M059J (cell line): Measurements from ENCODE around the gene CASP5. TPM values are rescaled to one million over a fixed set of nuclear protein-coding genes. Genes with fewer than 3 reads are reported as not detected.
A peak's percentile ranks its signal among the peaks of the same experiment; 100 is the strongest.
"Not testable (repeated sequence)": the region's sequence is repeated elsewhere in the genome, so short reads cannot be mapped to it uniquely, and the experiment has no call there.

Experiments used
- DNase-seq: peaks from one replicate; pipeline ENCODE4 v3.0.0-alpha.2; 2012; ENCODE audit warnings: low read depth
- total RNA-seq: library from RNA; depleted of rRNA; stranded (reverse); fragments of >200 nt; shearing (Covaris generic); gene quantifications from 2 replicates; pipeline ENCODE4 v1.2.3, GENCODE V29; 2014; rRNA removed

CASP5 gene
- not detected in 2 replicates for total RNA-seq

DNA sequence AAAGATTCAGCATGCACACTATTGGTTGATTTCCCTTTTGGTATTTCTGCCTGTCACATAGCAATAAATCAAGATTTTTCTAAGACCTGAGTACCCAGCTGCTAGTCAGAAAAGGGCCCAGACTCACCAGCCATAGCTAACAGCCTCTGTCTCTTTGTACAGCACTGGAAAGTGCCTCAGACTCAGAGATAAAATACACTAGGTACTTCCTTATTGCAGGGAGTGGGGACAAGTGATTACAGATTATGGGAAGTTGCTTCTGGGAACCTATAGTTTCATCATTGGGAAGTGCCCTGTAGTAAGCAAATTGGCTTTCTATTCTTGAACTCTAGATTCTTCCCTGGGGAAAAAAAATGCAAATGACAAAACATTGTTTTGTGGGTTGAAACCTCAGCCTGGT lies at the start of gene CASP5:
Gene CASP5, minus strand, starts transcription at position 166 of the 400 bp plus-strand sequence. Its CDS starts 32 bp downstream, at position 134.
- no peak for DNase-seq

GRCh38 chr11:105072080-105072479 lies 49.1 kb upstream of the CASP5 start:
- not testable (repeated sequence) for DNase-seq

DNA sequence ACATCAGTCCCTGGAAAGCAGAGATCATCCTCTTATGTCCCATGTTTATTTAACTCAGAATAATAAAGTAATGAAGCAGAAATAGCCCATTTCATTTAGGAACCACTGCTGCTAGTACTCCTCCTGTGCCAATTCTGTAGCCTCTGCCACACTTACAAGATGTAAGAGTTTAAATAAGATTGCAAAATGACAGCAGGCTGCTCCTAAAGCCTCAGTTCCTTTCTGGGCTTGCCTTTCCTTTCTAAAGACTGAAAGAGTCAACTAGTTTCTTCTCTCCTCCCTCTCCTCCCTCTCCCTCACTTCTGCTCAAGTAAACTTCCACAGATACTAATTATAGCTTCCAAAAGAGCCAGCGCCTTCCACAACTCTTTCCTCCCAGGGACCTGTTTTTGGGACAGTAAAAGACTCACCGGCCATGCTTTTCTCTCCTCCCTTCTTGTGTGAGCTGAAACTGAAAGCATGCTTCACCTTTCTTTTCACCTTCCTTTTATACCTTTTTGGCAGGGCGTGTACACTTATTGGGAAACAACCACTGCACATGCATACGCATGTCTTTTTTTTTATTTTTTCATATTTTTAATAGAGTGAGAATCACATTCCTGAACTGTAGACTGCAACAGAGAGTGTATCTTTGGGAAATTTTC lies 48.2 kb upstream of the CASP5 start:
- no peak for DNase-seq

DNA sequence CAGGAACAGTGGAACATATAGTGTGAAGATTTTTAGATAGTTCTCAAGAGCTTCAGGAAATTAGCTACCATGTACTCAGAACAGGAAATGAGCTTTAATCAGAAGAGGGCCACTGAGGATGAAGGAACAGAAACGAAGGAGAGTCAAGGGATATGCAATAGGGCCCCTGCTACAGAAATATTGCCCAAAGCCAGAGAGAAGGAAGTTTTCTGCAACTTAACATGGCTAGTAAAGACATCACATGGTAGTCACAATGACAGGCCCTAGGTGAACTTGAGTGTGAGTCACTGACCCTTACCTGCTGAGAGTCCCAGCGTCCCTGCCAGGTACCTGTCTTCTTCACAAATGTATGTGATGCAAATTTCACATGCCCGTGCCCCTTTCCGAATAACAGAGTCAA lies 47.3 kb upstream of the CASP5 start:
- DNase-seq: no peak

- peak; percentile 45 for DNase-seq
Observed at GRCh38 chr11:105069749-105070148, 46.8 kb upstream of the CASP5 start.

GRCh38 chr11:105063245-105063941 lies 40.4 kb upstream of the CASP5 start:
- not testable (repeated sequence) for DNase-seq

GRCh38 chr11:105057432-105057831 lies 34.5 kb upstream of the CASP5 start:
- DNase-seq: no peak

DNA sequence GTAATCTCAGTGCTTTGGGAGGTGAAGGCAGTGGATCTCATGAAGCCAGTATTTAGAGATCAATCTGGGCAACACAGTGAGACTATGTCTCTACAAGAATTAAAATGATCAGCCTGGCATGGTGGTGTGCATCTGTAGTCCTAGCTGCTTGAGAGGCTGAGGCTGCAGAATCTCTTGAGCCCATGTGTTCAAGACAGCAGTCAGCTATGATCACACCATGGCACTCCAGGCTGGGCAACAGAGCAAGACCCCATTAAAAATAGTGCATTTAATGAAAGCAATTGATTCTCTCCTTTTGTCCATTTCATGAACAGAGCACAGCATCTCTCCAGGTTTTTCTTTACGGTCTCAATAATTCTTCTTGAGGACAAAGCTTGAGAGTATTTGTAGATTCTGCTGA lies 33.5 kb upstream of the CASP5 start:
- DNase-seq: no peak

GRCh38 chr11:105054723-105055493 lies 31.9 kb upstream of the CASP5 start:
- no peak for DNase-seq

DNA sequence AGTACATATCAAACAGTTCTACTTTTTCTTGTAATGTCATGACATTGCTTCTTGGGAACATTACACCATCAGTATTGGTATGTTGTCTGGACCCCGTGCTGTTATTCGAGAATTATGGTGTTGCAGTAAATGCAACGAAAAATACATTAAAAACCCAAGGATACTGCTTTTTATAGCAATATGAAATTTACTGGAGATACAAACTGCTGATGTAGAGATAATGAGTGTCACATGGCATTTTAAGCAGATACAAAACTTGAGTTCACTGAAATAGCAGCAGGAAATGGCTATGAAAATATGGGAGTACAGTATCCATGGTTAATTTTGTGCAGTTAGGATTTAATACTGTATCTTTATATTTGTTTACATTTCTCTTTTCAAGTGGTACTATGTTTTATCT lies 29.5 kb upstream of the CASP5 start:
- no peak for DNase-seq

DNA sequence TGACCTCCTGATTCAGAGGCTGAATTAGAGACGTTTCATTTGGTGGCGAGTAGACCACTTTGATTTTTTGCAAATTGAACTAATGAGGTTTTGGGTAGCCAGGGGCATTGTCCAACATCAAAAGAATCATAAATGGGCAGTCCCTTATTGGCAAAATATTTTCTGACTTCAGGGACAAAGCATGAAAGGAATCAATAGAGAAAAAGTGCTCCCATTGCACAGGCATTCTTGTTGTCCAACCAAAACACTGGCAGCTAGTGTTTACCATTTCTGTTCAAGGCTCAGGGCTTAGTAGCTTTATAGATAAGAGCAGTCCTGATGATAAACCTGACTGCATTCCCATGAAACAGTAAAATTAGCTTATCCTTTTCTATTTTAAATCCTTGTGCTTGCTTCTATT lies 28.6 kb upstream of the CASP5 start:
- DNase-seq: no peak

GRCh38 chr11:105049481-105049880 lies 26.5 kb upstream of the CASP5 start:
- no peak for DNase-seq

DNA sequence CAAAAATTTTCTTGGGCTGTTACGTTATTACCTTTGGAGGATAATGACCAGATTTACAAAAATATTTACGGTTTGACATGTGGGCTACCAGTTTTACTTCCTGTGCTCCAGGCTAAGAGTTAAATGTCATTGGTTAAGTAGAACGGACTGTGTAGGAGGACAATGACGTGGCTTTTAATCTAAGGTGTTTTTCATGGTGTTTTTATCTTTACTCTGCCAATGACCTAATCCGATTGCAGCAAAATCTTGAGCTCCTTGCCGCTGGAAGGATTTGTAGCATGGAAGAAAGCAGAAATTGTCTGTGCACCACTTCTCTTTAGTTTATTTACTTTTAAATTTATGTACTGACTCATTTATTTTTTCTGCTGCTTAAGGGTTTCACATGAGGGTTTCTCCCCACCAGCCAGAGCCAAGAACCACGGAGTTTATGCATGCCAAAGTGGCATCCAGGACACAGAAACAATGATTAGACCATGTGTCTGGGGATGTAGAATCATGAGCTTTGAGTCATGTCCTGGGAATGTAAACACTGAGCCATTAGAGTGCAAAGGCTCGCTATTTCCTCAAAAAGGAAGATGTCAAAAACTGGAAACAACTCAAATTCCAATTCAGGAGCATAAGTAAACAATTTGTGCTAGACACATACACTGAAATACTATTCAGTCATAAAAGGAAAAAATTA lies 24.1 kb upstream of the CASP5 start:
- peak; percentile 100 for DNase-seq

GRCh38 chr11:105045676-105046296 lies 22.8 kb upstream of the CASP5 start:
- DNase-seq: peak; percentile 5

DNA sequence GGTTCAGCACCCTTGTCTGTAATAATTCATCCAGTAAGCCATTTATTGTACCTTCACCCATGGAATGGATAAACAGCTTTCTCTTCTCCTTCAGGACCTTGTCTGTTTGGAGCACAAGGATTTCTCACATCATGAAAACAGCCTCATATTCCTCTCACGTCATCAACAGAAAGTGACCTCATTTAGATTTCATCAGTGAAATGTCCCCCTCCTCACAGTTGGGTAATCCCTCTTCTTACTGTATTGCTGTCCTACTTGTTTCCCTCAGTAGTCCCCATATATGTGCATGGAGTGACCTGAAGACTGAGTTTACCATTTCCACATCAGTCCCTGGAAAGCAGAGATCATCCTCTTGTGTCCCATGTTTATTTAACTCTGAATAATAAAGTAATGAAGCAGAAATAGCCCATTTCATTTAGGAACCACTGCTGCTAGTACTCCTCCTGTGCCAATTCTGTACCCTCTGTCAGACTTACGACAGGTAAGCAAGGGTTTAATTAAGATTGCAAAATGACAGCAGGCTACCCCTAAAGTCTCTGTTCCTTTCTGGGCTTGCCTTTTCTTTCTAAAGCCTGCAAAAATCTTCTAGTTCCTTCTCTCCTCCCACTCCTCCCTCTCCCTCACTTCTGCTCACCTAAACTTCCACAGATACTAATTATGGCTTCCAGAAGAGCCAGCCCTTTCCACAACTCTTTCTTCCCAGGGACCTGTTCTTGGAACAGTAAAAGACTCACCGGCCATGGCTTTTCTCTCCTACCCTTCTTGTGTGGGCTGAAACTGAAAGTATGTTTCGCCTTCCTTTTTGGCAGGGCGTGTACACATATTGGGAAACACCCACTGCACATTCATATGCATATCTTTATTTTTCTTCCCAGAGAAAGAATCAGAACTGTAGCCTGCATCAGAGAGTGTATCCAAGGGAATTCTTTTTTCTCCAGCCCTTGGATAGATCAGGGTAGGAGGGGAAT lies 21.9 kb upstream of the CASP5 start, which contains the start of gene CARD16:
Gene CARD16, minus strand, starts transcription at position 779 of the 968 bp plus-strand sequence. Its CDS starts 38 bp downstream, at position 741.
- peak; percentile 64 for DNase-seq

DNA sequence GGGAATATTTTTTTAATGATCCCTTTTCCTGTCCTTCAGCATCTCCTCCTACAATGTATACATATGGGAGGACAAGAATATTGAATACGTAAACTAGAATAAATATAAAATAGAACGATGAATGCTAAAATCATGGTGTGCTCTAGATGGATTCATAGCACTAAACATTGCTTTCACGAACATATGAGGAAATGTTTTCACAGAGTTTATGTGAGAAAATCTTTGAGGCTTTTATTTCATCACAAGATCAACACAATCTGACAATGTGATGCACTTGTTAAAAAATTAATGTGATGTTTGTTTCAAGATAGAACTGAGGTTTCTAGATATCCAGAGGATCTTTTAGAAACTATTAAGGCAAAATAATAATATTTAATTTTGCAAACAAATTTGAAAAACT lies 19.2 kb upstream of the CASP5 start:
- DNase-seq: no peak

- no peak for DNase-seq
Observed at GRCh38 chr11:105040703-105041102, 17.7 kb upstream of the CASP5 start.

- DNase-seq: peak; percentile 69
Observed at GRCh38 chr11:105034813-105035620, 12.0 kb upstream of the CASP5 start, which contains the start of gene CASP1. CASP1 (minus strand) TSS chr11:105035144; CDS start chr11:105035113, 31 bp downstream.

DNA sequence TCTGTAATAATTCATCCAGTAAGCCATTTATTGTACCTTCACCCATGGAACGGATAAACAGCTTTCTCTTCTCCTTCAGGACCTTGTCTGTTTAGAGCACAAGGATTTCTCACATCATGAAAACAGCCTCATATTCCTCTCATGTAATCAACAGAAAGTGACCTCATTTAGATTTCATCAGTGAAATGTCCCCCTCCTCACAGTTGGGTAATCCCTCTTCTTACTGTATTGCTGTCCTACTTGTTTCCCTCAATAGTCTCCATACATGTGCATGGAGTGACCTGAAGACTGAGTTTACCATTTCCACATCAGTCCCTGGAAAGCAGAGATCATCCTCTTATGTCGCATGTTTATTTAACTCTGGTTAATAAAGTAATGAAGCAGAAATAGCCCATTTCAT lies 11.4 kb upstream of the CASP5 start:
- not testable (repeated sequence) for DNase-seq
